SK-N-SH (cell line): ENCODE data around the gene EVI2B. TPM values are rescaled to one million over a fixed set of nuclear protein-coding genes. Genes with fewer than 3 reads are reported as not detected.
"Not testable (repeated sequence)": the region's sequence is repeated elsewhere in the genome, so short reads cannot be mapped to it uniquely, and the experiment has no call there.

Experiments
- CTCF ChIA-PET: fragments of 300-600, 350-600 bp; formaldehyde crosslinking; extraction: SDS; loops from one replicate; lab custom pipeline; 2021; lab: Yijun Ruan, JAX
- POLR2A ChIA-PET: fragments of 350-600 bp; sonication (Branson Sonifier 250); formaldehyde crosslinking; extraction: SDS; loops from one replicate; lab custom pipeline; 2020; ENCODE audit warnings: antibody characterized with exemption, inconsistent platforms; lab: Yijun Ruan, JAX
- DNase-seq: peaks from one replicate; pipeline ENCODE4 v3.0.0; 2012
- H2AFZ ChIP-seq: fragments of 200-600 bp; sonication (generic); 2 replicates; pipeline ENCODE4 v1.8.1; 2016; ENCODE audit warnings: antibody characterized with exemption, mild to moderate bottlenecking, low read depth
- H3F3A ChIP-seq: fragments of 200-600 bp; sonication (generic); replicated peaks from 2 replicates; pipeline ENCODE3; 2016; ENCODE audit warnings: antibody characterized with exemption, mild to moderate bottlenecking; ENCODE audit not compliant: insufficient read depth
- H3K27ac ChIP-seq, 2 experiments: fragments of 200-500 bp in 1 of 2; fragments of 200-600 bp in 1 of 2; sonication (Bioruptor generic) in 1 of 2; sonication (generic), shearing (Covaris generic) in 1 of 2; 2 replicates each; pipeline versions ENCODE4 v1.5.1 to v1.6.1; 2014 to 2016; ENCODE audit warnings: low read depth in 2 of 2, inconsistent platforms in 1 of 2, low read length in 1 of 2, mild to moderate bottlenecking in 1 of 2, mixed read lengths in 1 of 2
- H3K27me3 ChIP-seq: fragments of 200-600 bp; sonication (generic), shearing (Covaris generic); 2 replicates; pipeline ENCODE4 v1.6.1; 2016; ENCODE audit warnings: mixed run types; ENCODE audit not compliant: insufficient read depth
- H3K36me3 ChIP-seq, 2 experiments: fragments of 200-500 bp in 1 of 2; fragments of 200-600 bp in 1 of 2; sonication (Bioruptor generic) in 1 of 2; sonication (generic) in 1 of 2; replicated peaks in 1 of 2; 2 replicates each; pipeline versions ENCODE3 to v1.5.1; 2014 to 2016; ENCODE audit warnings: low read length in 1 of 2, mild to moderate bottlenecking in 1 of 2; ENCODE audit not compliant: insufficient read depth in 2 of 2, control insufficient read depth in 1 of 2
- H3K4me1 ChIP-seq, 2 experiments: fragments of 200-500 bp in 1 of 2; fragments of 200-600 bp in 1 of 2; sonication (Bioruptor generic) in 1 of 2; sonication (generic), shearing (Covaris generic) in 1 of 2; 2 replicates each; pipeline versions ENCODE4 v1.5.1 to v1.6.1; 2014 to 2016; ENCODE audit warnings: low read depth in 1 of 2, low read length in 1 of 2, mixed run types in 1 of 2; ENCODE audit not compliant: insufficient read depth in 2 of 2, control insufficient read depth in 1 of 2
- H3K4me2 ChIP-seq: fragments of 200-600 bp; sonication (generic), shearing (Covaris generic); 2 replicates; pipeline ENCODE4 v1.6.1; 2017; ENCODE audit warnings: mixed run types
- H3K4me3 ChIP-seq, 2 experiments: fragments of 200-500 bp in 1 of 2; fragments of 200-600 bp in 1 of 2; sonication (Bioruptor generic) in 1 of 2; sonication (generic), shearing (Covaris generic) in 1 of 2; 2 replicates each; pipeline versions ENCODE4 v1.5.1 to v1.8.1; 2014 to 2016; ENCODE audit warnings: low read depth in 2 of 2, inconsistent platforms in 1 of 2, low read length in 1 of 2, mild to moderate bottlenecking in 1 of 2, mixed read lengths in 1 of 2, moderate library complexity in 1 of 2
- H3K79me2 ChIP-seq: fragments of 200-600 bp; sonication (generic); 2 replicates; pipeline ENCODE4 v1.8.1; 2017; ENCODE audit warnings: mild to moderate bottlenecking; ENCODE audit not compliant: insufficient read depth
- H3K9ac ChIP-seq: fragments of 200-600 bp; sonication (generic); 2 replicates; pipeline ENCODE4 v1.6.1; 2017; ENCODE audit warnings: mixed run types
- H3K9me2 ChIP-seq: fragments of 200-600 bp; sonication (generic); 2 replicates; pipeline ENCODE4 v1.6.1; 2017; ENCODE audit warnings: mixed run types
- H3K9me3 ChIP-seq: fragments of 200-600 bp; sonication (generic); 2 replicates; pipeline ENCODE4 v1.6.1; 2017; ENCODE audit warnings: mixed run types, mild to moderate bottlenecking, moderate library complexity
- H4K20me1 ChIP-seq: fragments of 200-600 bp; sonication (generic); 2 replicates; pipeline ENCODE4 v1.6.1; 2017; ENCODE audit warnings: mild to moderate bottlenecking, mixed run types; ENCODE audit not compliant: insufficient read depth
- CTCF ChIP-seq: fragments of 200-600 bp; sonication (generic); IDR thresholded peaks from 2 replicates; pipeline ENCODE4 v1.6.1; 2017; ENCODE audit warnings: antibody characterized with exemption, mild to moderate bottlenecking, moderate library complexity
- ELF1 ChIP-seq: IDR thresholded peaks from 2 replicates; pipeline ENCODE4 v1.4.0; 2012
- EP300 ChIP-seq, 2 experiments: IDR thresholded peaks; 2 replicates each; pipeline versions ENCODE4 v1.4.0 to v1.6.1; 2012; ENCODE audit warnings: borderline replicate concordance in 1 of 2, low read depth in 1 of 2, low read length in 1 of 2
- EZH2phosphoT487 ChIP-seq: fragments of 200-600 bp; sonication (generic); IDR thresholded peaks from 2 replicates; pipeline ENCODE4 v1.6.1; 2017; ENCODE audit warnings: low read depth, mixed run types, mild to moderate bottlenecking, antibody characterized with exemption, moderate library complexity, borderline replicate concordance
- FOXJ3 ChIP-seq: sonication (generic); formaldehyde crosslinking; IDR thresholded peaks from 2 replicates; pipeline ENCODE4 v1.5.1; 2020; ENCODE audit warnings: mild to moderate bottlenecking, missing genetic modification reagents
- GABPA ChIP-seq: IDR thresholded peaks from 2 replicates; pipeline ENCODE4 v1.4.0; 2012; ENCODE audit warnings: low read depth, mild to moderate bottlenecking
- JUND ChIP-seq: IDR thresholded peaks from 2 replicates; pipeline ENCODE4 v1.4.0; 2012
- MAX ChIP-seq: IDR thresholded peaks from 2 replicates; pipeline ENCODE4 v1.4.0; 2012; ENCODE audit warnings: low read depth
- MEF2A ChIP-seq: IDR thresholded peaks from 2 replicates; pipeline ENCODE4 v1.4.0; 2012; ENCODE audit warnings: low read depth, borderline replicate concordance
- MXI1 ChIP-seq: IDR thresholded peaks from 2 replicates; pipeline ENCODE4 v1.6.1; 2012; ENCODE audit warnings: mild to moderate bottlenecking, low read depth, low read length, improper control_type of control experiment
- NFIC ChIP-seq: IDR thresholded peaks from 2 replicates; pipeline ENCODE4 v1.4.0; 2012; ENCODE audit warnings: borderline replicate concordance
- POLR2AphosphoS5 ChIP-seq: IDR thresholded peaks from 2 replicates; pipeline ENCODE4 v1.6.1; 2012; ENCODE audit warnings: low read depth, low read length
- RAD21 ChIP-seq: IDR thresholded peaks from 2 replicates; pipeline ENCODE4 v1.6.1; 2012; ENCODE audit warnings: mild to moderate bottlenecking, low read length
- REST ChIP-seq: IDR thresholded peaks from 2 replicates; pipeline ENCODE4 v1.6.1; 2012; ENCODE audit warnings: mild to moderate bottlenecking, low read depth, low read length, moderate library complexity
- RXRA ChIP-seq: IDR thresholded peaks from 2 replicates; pipeline ENCODE4 v1.4.0; 2012; ENCODE audit warnings: low read depth, mild to moderate bottlenecking, borderline replicate concordance
- SMC3 ChIP-seq: IDR thresholded peaks from 2 replicates; pipeline ENCODE4 v1.6.1; 2012; ENCODE audit warnings: low read depth, low read length, improper control_type of control experiment
- TAF1 ChIP-seq: IDR thresholded peaks from 2 replicates; pipeline ENCODE4 v1.6.1; 2012; ENCODE audit warnings: low read depth, mild to moderate bottlenecking, low read length, moderate library complexity, borderline replicate concordance
- ZBTB33 ChIP-seq: IDR thresholded peaks from 2 replicates; pipeline ENCODE4 v1.4.0; 2012; ENCODE audit warnings: low read depth, borderline replicate concordance
- WGBS: methylation state at CpG from one replicate; pipeline ENCODE4 v1.1.6; 2017; ENCODE audit warnings: low lambda C conversion rate; 5-methylcytosine and 5-hydroxymethylcytosine counted together
- polyA plus RNA-seq, 3 experiments: library from polyadenylated mRNA; depleted of rRNA; stranded (reverse); fragments of >200 nt; gene quantifications; 2 replicates each; pipeline ENCODE4 v1.2.3, GENCODE V29; 2012

EVI2B gene
- polyA plus RNA-seq, 1 of the 3 experiments (the other 2 are of a cell fraction): 0.64 TPM

GRCh38 chr17:31314782-31315100 is 887 bp upstream of the EVI2B start:
- peak overlapping the region in 1 of 2 experiments; percentile 54; a peak in 2 of 4 replicates for H3K27ac ChIP-seq
- no peaks in the 10 kb centered on the region for H3K9me2 ChIP-seq
- H4K20me1 ChIP-seq: no peaks in the 10 kb centered on the region
- CTCF ChIA-PET: no interaction called here
- H2AFZ ChIP-seq: no peak overlapping the region
- no peak overlapping the region for H3K4me2 ChIP-seq
- peaks cover 8% of the 10 kb centered on the region; the same call in 1 of the 2 replicates for H3K79me2 ChIP-seq
- 97% methylated on average over 3 of the region's 3 CpGs for WGBS
- no peaks in the 10 kb centered on the region for H3K27me3 ChIP-seq
- POLR2A ChIA-PET: no interaction called here
- TF ChIP-seq GABPA (no peak), MAX (no peak), RXRA (no peak), ELF1 (no peak), JUND (no peak), NFIC (no peak), MXI1 (no peak), EP300 (IDR thresholded peaks at IDR 0.05; ENCODE audit: borderline replicate concordance in 1 of 2, low read depth in 1 of 2, low read length in 1 of 2) (no peak), ZBTB33 (no peak), RAD21 (no peak), TAF1 (no peak), EZH2phosphoT487 (no peak), POLR2AphosphoS5 (no peak), REST (no peak), FOXJ3 (CRISPR knock-in tag) (no peak), CTCF (no peak), MEF2A (no peak), SMC3 (no peak)
- H3K4me3 ChIP-seq: no peak overlapping the region
- no peak overlapping the region for H3K9ac ChIP-seq
- H3K4me1 ChIP-seq: peaks cover 2 to 3% of the 10 kb centered on the region in 2 experiments; a peak in 2 of 4 replicates
- no peaks in the 10 kb centered on the region; the same call in 1 of the 2 replicates for H3K9me3 ChIP-seq
- no peak for DNase-seq
- H3K36me3 ChIP-seq: peaks cover 8 to 11% of the 10 kb centered on the region in 2 experiments
- peaks cover 19% of the 10 kb centered on the region for H3F3A ChIP-seq

- H3K9me3 ChIP-seq, H2AFZ ChIP-seq, POLR2A ChIA-PET, H3K79me2 ChIP-seq, H3K4me2 ChIP-seq, H3K4me3 ChIP-seq, DNase-seq, CTCF ChIA-PET, H4K20me1 ChIP-seq, H3K9ac ChIP-seq, H3K4me1 ChIP-seq, H3K27me3 ChIP-seq, H3K9me2 ChIP-seq, H3K27ac ChIP-seq: not testable (repeated sequence)
- H3K36me3 ChIP-seq: peaks cover 0 to 11% of the 10 kb centered on the region in 2 experiments
- peaks cover 16% of the 10 kb centered on the region for H3F3A ChIP-seq
- 88% methylated on average over 7 of the region's 7 CpGs for WGBS
These were observed 1.6 kb downstream of the EVI2B start for GRCh38 chr17:31312223-31312622.
